Stomach (tissue), 4 donors: ENCODE results near the gene GPR15.

ENCODE experiments used
- EP300 ChIP-seq: sonication (generic); formaldehyde crosslinking; IDR thresholded peaks from one replicate; pipeline ENCODE4 v1.6.1; 2017; ENCODE audit warnings: antibody characterized with exemption
- POLR2A ChIP-seq, 4 donors: fragments of 450-650 bp; IDR thresholded peaks; one replicate each; pipeline ENCODE4 v1.6.1; 2016; ENCODE audit warnings: antibody characterized with exemption in 4 of 4, control low read depth in 2 of 4, mild to moderate bottlenecking in 1 of 4, moderate library complexity in 1 of 4
- POLR2AphosphoS5 ChIP-seq, 3 donors: sonication (generic); formaldehyde crosslinking; IDR thresholded peaks; one replicate each; pipeline ENCODE4 v1.6.1; 2016; ENCODE audit warnings: antibody characterized with exemption in 3 of 3
- TF ChIP-seq, protein P1 (sequence below), 7 experiments: fragments of 450-650 bp in 4 of 7; fragments of 200-600 bp in 3 of 7; sonication (generic) in 3 of 7; IDR thresholded peaks; one replicate each; pipeline ENCODE4 v1.5.1; 2016 to 2019; ENCODE audit warnings: antibody characterized with exemption in 7 of 7, control low read depth in 2 of 7, mild to moderate bottlenecking in 1 of 7

DNA sequence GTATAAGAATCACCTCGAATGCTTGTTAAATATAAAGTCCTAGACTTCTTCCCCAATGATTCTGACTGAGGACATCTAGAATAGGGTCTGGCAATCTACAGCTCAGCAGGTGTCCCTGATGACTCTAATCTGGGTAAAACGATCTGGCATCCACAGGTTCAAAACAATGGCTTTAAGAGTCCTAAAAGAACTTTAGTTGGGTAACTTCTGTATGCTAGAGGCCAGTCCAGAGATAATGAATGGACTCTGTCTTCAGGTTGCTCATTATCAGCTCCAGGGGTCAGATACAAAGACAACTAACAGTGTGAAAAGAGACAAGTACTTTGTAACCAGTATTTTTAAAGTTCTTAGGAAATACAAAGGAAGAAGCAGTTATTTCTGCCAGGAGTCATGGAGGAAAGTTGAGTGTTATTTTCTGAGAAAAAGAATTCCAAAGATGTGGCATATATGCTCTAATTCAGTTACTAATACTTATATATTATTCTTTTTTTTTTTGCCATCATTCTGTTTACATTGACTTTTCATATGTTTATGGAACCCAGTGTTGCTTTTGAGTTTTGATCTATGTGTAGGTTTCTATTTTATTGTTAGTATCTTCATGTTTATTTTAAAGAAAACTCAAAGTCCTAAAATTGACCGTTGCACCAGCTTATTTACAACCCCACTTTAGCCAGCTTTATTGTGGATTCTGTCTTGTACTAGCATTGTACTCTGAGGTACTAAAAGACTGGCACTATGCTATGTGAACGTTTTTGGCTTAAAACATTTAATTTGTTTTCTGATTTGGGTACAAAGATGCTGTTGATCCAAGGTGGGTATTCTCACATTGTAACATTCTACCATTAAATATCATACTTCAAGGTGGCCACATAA lies 3.1 kb upstream of the GPR15 start:
- TF ChIP-seq EP300 = no peak
- TF ChIP-seq, protein P1, sequence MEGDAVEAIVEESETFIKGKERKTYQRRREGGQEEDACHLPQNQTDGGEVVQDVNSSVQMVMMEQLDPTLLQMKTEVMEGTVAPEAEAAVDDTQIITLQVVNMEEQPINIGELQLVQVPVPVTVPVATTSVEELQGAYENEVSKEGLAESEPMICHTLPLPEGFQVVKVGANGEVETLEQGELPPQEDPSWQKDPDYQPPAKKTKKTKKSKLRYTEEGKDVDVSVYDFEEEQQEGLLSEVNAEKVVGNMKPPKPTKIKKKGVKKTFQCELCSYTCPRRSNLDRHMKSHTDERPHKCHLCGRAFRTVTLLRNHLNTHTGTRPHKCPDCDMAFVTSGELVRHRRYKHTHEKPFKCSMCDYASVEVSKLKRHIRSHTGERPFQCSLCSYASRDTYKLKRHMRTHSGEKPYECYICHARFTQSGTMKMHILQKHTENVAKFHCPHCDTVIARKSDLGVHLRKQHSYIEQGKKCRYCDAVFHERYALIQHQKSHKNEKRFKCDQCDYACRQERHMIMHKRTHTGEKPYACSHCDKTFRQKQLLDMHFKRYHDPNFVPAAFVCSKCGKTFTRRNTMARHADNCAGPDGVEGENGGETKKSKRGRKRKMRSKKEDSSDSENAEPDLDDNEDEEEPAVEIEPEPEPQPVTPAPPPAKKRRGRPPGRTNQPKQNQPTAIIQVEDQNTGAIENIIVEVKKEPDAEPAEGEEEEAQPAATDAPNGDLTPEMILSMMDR (IDR thresholded peaks at IDR 0.05) = no peak
- no peak for TF ChIP-seq POLR2AphosphoS5 (IDR thresholded peaks at IDR 0.05)
- TF ChIP-seq POLR2A (IDR thresholded peaks at IDR 0.05) = no peak
